HG02870 (cell line): ENCODE measurements around the gene KLHL36.
"Not testable (repeated sequence)": the region's sequence is repeated elsewhere in the genome, so short reads cannot be mapped to it uniquely, and the experiment has no call there.

Experiments
- ATAC-seq: cut with Tn5 transposase; IDR thresholded peaks from one replicate; pipeline ENCODE4 v1.9.1; 2021; ENCODE audit warnings: mild to moderate bottlenecking, moderate library complexity; ENCODE audit not compliant: unreplicated experiment

Gene KLHL36

GRCh38 chr16:84667600-84668309, 19.4 kb downstream of the KLHL36 start:
- ATAC-seq, result no peak

DNA sequence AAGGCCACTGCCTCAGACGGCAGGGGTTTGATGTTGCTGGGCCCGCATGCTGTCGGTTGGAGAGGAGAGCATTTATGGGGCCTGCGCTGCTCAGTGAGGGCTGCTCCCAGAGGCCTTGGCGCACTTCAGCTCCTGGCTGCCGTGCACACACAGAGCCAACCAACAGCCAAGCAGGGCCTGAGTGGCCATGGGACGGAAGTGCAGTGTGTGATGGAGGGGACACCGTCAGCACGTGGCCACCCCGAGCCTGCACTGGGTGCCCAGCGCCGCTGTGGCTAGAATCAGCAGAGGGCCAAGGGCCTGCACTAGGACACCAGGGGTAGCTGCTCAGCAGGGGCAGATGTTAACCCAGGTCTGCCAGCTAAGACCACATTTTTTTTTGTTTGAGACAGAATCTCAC, 21.8 kb downstream of the KLHL36 start:
- no peak for ATAC-seq

- no peak for ATAC-seq
These were observed 24.2 kb downstream of the KLHL36 start for GRCh38 chr16:84672276-84673202.

DNA sequence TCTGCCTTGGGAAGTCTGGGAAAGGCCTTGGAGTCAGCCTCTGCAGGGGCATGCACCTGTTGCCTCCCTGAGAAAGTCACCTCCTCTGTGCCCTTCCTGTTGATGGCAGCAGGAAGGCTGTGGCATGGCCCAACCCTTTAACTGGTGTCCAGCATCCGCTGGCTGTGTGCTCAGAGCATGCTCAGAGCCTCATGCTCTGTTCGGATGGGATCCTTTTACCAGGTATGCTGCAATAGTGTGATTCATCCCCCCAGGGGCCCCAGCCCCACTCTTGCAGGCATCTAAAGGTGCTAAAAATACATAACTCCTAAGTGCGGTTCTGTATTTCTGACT, 24.9 kb downstream of the KLHL36 start:
- no peak for ATAC-seq

GRCh38 chr16:84673561-84673960, 25.2 kb downstream of the KLHL36 start:
- ATAC-seq, result no peak

DNA sequence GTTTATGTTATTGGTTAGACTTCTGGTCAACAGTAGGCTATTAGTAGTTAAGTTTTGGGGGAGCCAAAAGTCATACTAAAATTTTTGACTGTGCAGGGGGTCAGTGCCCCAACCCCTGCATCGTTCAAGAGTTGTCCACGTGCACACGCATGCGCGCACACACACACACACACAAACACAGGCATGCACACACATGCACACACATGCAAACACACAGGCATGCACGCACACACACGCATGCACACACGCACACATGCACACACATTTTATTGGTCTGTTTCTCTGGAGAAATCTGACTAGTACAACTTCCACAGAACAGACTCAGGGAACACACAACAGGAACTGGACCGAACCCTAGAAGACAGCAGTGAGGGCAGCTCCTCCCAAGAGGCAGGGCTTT, 27.1 kb downstream of the KLHL36 start:
- ATAC-seq, result no peak

DNA sequence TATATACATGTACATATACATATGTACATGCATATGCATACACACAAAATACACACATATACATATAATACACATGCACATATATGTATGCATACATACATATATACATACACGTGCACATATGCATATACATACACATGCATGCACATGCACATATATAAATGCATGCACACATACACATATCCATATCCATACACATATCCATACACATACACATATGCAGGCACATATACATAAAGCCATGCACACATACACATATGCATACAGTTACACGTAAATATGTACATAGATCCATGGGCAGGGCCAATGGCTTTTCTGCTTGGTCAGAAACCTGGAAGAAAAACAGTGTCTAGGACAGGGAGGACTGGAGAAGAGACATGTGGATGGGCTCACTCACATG, 27.6 kb downstream of the KLHL36 start:
- no peak for ATAC-seq

- no peak for ATAC-seq
These were observed 28.9 kb downstream of the KLHL36 start for GRCh38 chr16:84677017-84677803.

- ATAC-seq, result no peak
These were observed 29.5 kb downstream of the KLHL36 start for GRCh38 chr16:84677849-84678248.

- ATAC-seq, result no peak
These were observed 30.2 kb downstream of the KLHL36 start for GRCh38 chr16:84678541-84678940.

DNA sequence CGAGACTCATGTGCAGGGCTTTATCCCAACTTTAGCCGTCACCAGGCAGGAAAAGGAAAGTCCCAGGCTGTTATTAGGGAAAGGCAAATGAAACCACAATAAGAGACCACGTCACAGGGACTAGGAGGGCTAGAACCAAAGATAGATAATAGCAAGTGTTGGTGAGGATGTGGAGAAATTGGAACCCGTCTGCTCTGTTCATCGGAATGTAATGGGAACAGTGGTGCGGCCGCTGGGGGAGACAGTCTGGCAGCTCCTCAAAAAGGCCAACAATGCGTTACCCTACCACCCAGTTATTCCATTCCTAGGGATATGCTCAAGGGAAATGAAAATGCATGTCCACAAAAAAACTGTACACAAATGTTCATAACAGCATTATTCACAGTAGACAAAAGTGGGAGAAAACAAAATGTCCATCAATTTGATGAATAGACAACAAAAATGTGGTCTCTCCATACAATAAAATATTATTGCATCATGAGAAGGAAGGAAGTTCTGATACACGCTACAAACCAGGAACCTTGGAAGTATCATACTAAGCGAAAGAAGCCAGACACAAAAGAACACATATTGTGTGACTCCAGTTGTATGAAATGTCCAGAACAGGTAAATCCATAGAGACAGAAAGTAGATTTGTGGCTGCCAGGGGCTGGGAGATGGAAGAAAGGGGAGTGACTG, 32.0 kb downstream of the KLHL36 start:
- no peak for ATAC-seq

- no peak for ATAC-seq
These were observed 32.7 kb downstream of the KLHL36 start for GRCh38 chr16:84680843-84681629.

- no peak for ATAC-seq
These were observed 35.6 kb downstream of the KLHL36 start for GRCh38 chr16:84683691-84684591.

DNA sequence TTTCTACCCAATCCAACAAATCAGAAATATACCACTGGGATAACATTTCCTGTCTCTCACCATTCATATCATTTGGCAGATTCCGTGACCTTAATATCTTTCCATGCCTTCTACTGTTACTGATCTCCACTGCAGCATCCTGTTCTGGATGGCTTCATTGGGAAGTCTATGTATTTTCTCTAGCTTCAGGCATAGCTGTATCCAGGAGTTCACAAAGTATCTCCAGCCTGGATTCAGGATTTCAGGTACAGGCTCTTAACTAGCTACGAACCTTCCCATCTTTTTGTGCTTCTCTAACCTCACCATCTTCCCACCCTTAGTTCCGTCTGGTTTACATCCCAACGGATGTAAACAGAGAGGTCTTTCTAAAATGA, 36.3 kb downstream of the KLHL36 start:
- ATAC-seq, result no peak

GRCh38 chr16:84685210-84685609, 36.9 kb downstream of the KLHL36 start:
- ATAC-seq, result no peak

DNA sequence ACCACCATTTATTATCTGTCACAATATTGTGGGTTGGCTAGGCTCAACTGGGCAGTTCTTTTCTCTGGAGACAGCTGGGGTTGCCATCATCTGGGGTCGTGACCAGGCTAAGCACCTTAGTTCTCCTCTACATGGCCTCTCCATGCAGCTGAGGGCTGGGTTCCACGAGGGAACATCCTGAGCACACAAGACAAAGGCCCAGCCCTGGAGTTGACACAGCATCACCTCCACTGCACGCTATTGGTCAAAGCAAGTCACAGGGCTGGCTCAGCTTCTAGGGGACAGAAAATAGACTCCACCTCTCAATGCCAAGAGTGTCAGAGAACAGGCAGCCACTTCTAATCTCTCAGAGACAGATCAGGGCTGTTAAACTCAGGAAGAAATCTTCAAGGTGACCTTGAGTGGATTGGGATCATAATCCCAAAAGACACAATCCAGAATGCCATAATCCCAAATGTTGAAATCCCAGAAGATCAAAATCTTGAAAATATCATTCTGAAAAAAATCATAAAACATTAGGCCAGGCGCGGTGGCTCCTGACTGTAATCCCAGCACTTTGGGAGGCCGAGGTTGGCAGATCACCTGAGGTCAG, 38.5 kb downstream of the KLHL36 start:
- no peak for ATAC-seq

GRCh38 chr16:84687715-84688114, 39.4 kb downstream of the KLHL36 start:
- ATAC-seq, result peak; percentile 69

DNA sequence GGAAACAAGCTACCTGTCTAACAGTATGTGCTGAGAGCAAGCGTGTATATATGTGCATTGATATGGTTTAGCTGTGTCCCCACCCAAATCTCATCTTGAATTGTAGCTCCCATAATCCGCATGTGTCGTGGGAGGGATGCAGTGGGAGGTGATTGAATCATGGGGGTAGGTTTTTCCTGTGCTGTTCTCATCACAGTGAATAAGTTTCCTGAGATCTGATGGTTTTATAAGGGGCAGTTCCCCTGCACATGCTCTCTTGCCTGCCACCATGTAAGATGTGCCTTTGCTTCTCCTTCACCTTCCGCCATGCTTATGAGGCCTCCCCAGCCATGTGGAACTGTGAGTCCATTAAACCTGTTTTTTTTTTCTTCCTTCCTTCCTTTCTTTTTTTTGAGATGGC, 39.9 kb downstream of the KLHL36 start:
- not testable (repeated sequence) for ATAC-seq

- no peak for ATAC-seq
These were observed 40.8 kb downstream of the KLHL36 start for GRCh38 chr16:84689111-84689510.
